D721Med (cell line): ENCODE data around the gene TBC1D32.

ENCODE experiments used
- DNase-seq: peaks from one replicate; pipeline ENCODE4 v3.0.0; 2011; ENCODE audit warnings: low spot score; ENCODE audit not compliant: insufficient read length
- FAIRE-seq: peaks from 2 replicates; lab custom pipeline; 2011; peaks lifted over from hg19 to GRCh38; lab: Jason Lieb, UNC
- CTCF ChIP-seq: IDR thresholded peaks from 2 replicates; pipeline ENCODE4 v1.5.1; 2012; ENCODE audit warnings: mild to moderate bottlenecking, control low read depth; ENCODE audit not compliant: insufficient read depth; ENCODE audit errors: missing control alignments

The TBC1D32 gene

DNA sequence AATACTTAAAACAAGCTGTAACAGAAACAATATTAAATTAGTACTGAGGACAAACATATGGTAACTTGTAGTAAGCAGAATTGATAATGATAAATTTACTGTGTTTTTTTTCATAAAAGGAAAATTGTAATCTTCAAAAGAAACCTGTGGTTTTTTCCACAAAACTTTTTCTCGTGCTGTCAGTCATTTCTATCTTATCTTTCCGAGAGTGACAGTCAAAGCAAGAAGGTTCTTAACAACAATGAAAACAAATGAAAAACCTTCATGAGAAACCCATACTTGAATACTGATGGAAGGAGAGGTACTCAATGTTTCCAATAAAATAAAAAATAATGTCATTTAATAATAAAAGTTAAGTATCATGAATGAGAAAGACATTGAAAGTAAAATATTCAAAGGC, 174.0 kb downstream of the TBC1D32 start:
- no peak for FAIRE-seq
- no peak for TF ChIP-seq CTCF
- no peak for DNase-seq

GRCh38 chr6:121158891-121159290, 175.4 kb downstream of the TBC1D32 start:
- DNase-seq = no peak
- no peak for FAIRE-seq
- TF ChIP-seq CTCF = no peak

GRCh38 chr6:121158438-121158837, 175.8 kb downstream of the TBC1D32 start:
- DNase-seq (no peak), FAIRE-seq (no peak)
- no peak for TF ChIP-seq CTCF

- DNase-seq (no peak), FAIRE-seq (no peak)
- TF ChIP-seq CTCF = no peak
These were observed 176.4 kb downstream of the TBC1D32 start for GRCh38 chr6:121157906-121158305.

DNA sequence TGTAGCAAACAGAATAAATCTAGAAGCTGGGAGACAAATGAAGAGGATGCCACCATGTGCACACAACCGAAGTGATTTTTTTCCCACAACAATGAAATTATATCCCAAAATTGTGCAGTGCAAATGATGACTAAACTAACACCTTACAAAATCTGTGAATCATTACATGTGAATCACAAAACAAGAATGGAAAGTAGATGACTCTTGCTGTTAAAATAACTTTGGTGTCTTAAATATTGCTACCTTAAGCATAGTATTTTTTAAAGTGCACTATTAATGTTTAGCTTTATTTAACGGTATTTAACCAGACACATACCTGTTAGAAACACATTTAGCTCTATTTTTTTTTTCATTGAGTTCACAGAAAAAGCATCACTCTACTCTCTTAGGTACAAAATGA, 190.8 kb downstream of the TBC1D32 start:
- FAIRE-seq = no peak
- TF ChIP-seq CTCF = no peak
- no peak for DNase-seq

DNA sequence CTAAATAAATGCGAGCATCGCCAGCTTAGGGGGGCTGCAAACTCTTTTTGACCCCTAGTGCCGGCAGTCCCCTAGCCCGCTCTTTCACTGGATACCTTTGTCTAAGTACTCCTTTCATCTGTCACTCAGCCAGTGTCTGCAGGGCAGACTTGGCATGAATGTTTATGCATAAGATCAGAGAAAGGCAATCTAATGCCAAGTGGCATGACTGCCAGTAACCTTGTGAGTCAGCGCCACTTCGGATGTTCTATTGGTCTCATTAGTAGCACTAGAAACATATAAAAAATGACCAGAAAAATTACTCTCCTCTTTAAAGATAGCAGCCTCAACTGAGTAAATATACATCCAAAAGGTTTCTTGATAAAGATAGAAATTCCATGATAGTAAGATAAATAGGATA, 192.2 kb downstream of the TBC1D32 start:
- FAIRE-seq (no peak), DNase-seq (no peak)
- no peak for TF ChIP-seq CTCF

DNA sequence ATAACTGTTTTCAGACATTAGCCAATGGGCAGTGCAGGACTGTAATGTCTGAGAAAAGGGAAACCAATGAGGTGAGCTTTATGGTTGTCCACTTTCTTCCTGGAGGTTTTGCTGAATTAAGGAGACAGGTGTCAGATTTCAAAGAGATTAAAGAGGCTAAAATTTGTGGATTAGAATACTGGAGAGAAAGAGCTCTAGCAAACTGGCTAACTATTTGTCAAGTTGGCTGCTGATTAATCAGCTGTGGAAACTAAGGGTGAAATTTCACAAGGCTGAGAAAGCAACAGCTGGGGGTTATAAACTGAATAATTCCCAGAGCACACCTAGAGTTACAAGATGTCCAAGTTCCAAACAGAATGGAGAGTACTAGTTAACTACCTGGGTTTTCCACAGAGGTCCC, 198.9 kb downstream of the TBC1D32 start:
- DNase-seq (no peak), FAIRE-seq (no peak)
- TF ChIP-seq CTCF = no peak
